ENCODE data around the gene MUC12.

The MUC12 gene

GRCh38 chr7:100946766-100947365, 22.5 kb upstream of the MUC12 start:
- Histone ChIP-seq H3K9ac (ENCODE audit: low read length) (no peak overlapping the region), H3K36me3 (ENCODE audit: control insufficient read depth, insufficient read depth, low read length) (no peaks in the 10 kb centered on the region), H3K4me3 (ENCODE audit: low read length) (no peak overlapping the region), H3K4me1 (ENCODE audit: control insufficient read depth, insufficient read depth, low read length) (no peaks in the 10 kb centered on the region), H3K27ac (ENCODE audit: low read depth, low read length) (no peak overlapping the region), H3K27me3 (ENCODE audit: control insufficient read depth, insufficient read depth, low read length) (peaks cover 8% of the 10 kb centered on the region)

GRCh38 chr7:100947792-100948191, 21.6 kb upstream of the MUC12 start:
- no peaks in the 10 kb centered on the region for H3K4me1 ChIP-seq (ENCODE audit: control insufficient read depth, insufficient read depth, low read length)
- no peak overlapping the region for H3K4me3 ChIP-seq (ENCODE audit: low read length)
- H3K36me3 ChIP-seq (ENCODE audit: control insufficient read depth, insufficient read depth, low read length): no peaks in the 10 kb centered on the region
- H3K27ac ChIP-seq (ENCODE audit: low read depth, low read length): no peak overlapping the region
- peaks cover 8% of the 10 kb centered on the region for H3K27me3 ChIP-seq (ENCODE audit: control insufficient read depth, insufficient read depth, low read length)
- no peak overlapping the region for H3K9ac ChIP-seq (ENCODE audit: low read length)

- H3K27ac ChIP-seq (ENCODE audit: low read depth, low read length): no peak within 1 kb of the TSS
- H3K4me3 ChIP-seq (ENCODE audit: low read length): no peak within 1 kb of the TSS
- no peaks in the 10 kb centered on the region for H3K4me1 ChIP-seq (ENCODE audit: control insufficient read depth, insufficient read depth, low read length)
- H3K27me3 ChIP-seq (ENCODE audit: control insufficient read depth, insufficient read depth, low read length): peaks cover 8% of the 10 kb centered on the region
- H3K9ac ChIP-seq (ENCODE audit: low read length): no peak within 1 kb of the TSS
- no peaks in the 10 kb centered on the region for H3K36me3 ChIP-seq (ENCODE audit: control insufficient read depth, insufficient read depth, low read length)
These were observed 20.0 kb upstream of the MUC12 start, which contains the start of gene MUC3A for GRCh38 chr7:100949227-100949932. Gene MUC3A, plus strand, starts transcription at chr7:100949534. Its CDS starts 91 bp downstream, at chr7:100949625.

- no peak overlapping the region for H3K9ac ChIP-seq (ENCODE audit: low read length)
- H3K36me3 ChIP-seq (ENCODE audit: control insufficient read depth, insufficient read depth, low read length): no peaks in the 10 kb centered on the region
- H3K27ac ChIP-seq (ENCODE audit: low read depth, low read length): no peak overlapping the region
- peaks cover 8% of the 10 kb centered on the region for H3K27me3 ChIP-seq (ENCODE audit: control insufficient read depth, insufficient read depth, low read length)
- no peak overlapping the region for H3K4me3 ChIP-seq (ENCODE audit: low read length)
- no peaks in the 10 kb centered on the region for H3K4me1 ChIP-seq (ENCODE audit: control insufficient read depth, insufficient read depth, low read length)
These were observed 19.4 kb upstream of the MUC12 start for GRCh38 chr7:100949933-100950443.

- H3K4me1 ChIP-seq (ENCODE audit: control insufficient read depth, insufficient read depth, low read length): no peaks in the 10 kb centered on the region
- no peaks in the 10 kb centered on the region for H3K36me3 ChIP-seq (ENCODE audit: control insufficient read depth, insufficient read depth, low read length)
- peaks cover 8% of the 10 kb centered on the region for H3K27me3 ChIP-seq (ENCODE audit: control insufficient read depth, insufficient read depth, low read length)
- no peak overlapping the region for H3K9ac ChIP-seq (ENCODE audit: low read length)
- H3K4me3 ChIP-seq (ENCODE audit: low read length): no peak overlapping the region
- H3K27ac ChIP-seq (ENCODE audit: low read depth, low read length): no peak overlapping the region
These were observed 18.2 kb upstream of the MUC12 start for GRCh38 chr7:100951172-100951571.

GRCh38 chr7:100951888-100952560, 17.3 kb upstream of the MUC12 start:
- no peaks in the 10 kb centered on the region for H3K36me3 ChIP-seq (ENCODE audit: control insufficient read depth, insufficient read depth, low read length)
- H3K9ac ChIP-seq (ENCODE audit: low read length): no peak overlapping the region
- no peak overlapping the region for H3K4me3 ChIP-seq (ENCODE audit: low read length)
- H3K27me3 ChIP-seq (ENCODE audit: control insufficient read depth, insufficient read depth, low read length): peaks cover 8% of the 10 kb centered on the region
- H3K27ac ChIP-seq (ENCODE audit: low read depth, low read length): no peak overlapping the region
- H3K4me1 ChIP-seq (ENCODE audit: control insufficient read depth, insufficient read depth, low read length): no peaks in the 10 kb centered on the region

- Histone ChIP-seq H3K27ac (ENCODE audit: low read depth, low read length) (no peak overlapping the region), H3K4me1 (ENCODE audit: control insufficient read depth, insufficient read depth, low read length) (no peaks in the 10 kb centered on the region), H3K36me3 (ENCODE audit: control insufficient read depth, insufficient read depth, low read length) (no peaks in the 10 kb centered on the region), H3K9ac (ENCODE audit: low read length) (no peak overlapping the region), H3K27me3 (ENCODE audit: control insufficient read depth, insufficient read depth, low read length) (peaks cover 8% of the 10 kb centered on the region), H3K4me3 (ENCODE audit: low read length) (no peak overlapping the region)
These were observed 16.7 kb upstream of the MUC12 start for GRCh38 chr7:100952641-100953040.

GRCh38 chr7:100957832-100958421, 11.4 kb upstream of the MUC12 start:
- H3K9ac ChIP-seq (ENCODE audit: low read length): no peak overlapping the region
- H3K27me3 ChIP-seq (ENCODE audit: control insufficient read depth, insufficient read depth, low read length): peaks cover 6% of the 10 kb centered on the region
- no peaks in the 10 kb centered on the region for H3K4me1 ChIP-seq (ENCODE audit: control insufficient read depth, insufficient read depth, low read length)
- H3K27ac ChIP-seq (ENCODE audit: low read depth, low read length): no peak overlapping the region
- no peak overlapping the region for H3K4me3 ChIP-seq (ENCODE audit: low read length)
- no peaks in the 10 kb centered on the region for H3K36me3 ChIP-seq (ENCODE audit: control insufficient read depth, insufficient read depth, low read length)

GRCh38 chr7:100959894-100960293, 9.5 kb upstream of the MUC12 start:
- Histone ChIP-seq H3K4me1 (ENCODE audit: control insufficient read depth, insufficient read depth, low read length) (no peaks in the 10 kb centered on the region), H3K9ac (ENCODE audit: low read length) (no peak overlapping the region), H3K36me3 (ENCODE audit: control insufficient read depth, insufficient read depth, low read length) (no peaks in the 10 kb centered on the region), H3K27ac (ENCODE audit: low read depth, low read length) (no peak overlapping the region), H3K4me3 (ENCODE audit: low read length) (no peak overlapping the region), H3K27me3 (ENCODE audit: control insufficient read depth, insufficient read depth, low read length) (peaks cover 15% of the 10 kb centered on the region)

- Histone ChIP-seq H3K27me3 (ENCODE audit: control insufficient read depth, insufficient read depth, low read length) (peaks cover 35% of the 10 kb centered on the region), H3K36me3 (ENCODE audit: control insufficient read depth, insufficient read depth, low read length) (no peaks in the 10 kb centered on the region)
These were observed 6.8 kb upstream of the MUC12 start for GRCh38 chr7:100962537-100962936.

GRCh38 chr7:100963386-100963785, 6.0 kb upstream of the MUC12 start:
- Histone ChIP-seq H3K4me1 (ENCODE audit: control insufficient read depth, insufficient read depth, low read length) (no peaks in the 10 kb centered on the region), H3K4me3 (ENCODE audit: low read length) (no peak overlapping the region), H3K9ac (ENCODE audit: low read length) (no peak overlapping the region), H3K27ac (ENCODE audit: low read depth, low read length) (no peak overlapping the region), H3K36me3 (ENCODE audit: control insufficient read depth, insufficient read depth, low read length) (no peaks in the 10 kb centered on the region), H3K27me3 (ENCODE audit: control insufficient read depth, insufficient read depth, low read length) (peaks cover 36% of the 10 kb centered on the region)

More at GRCh38 chr7:100962537-100962936, 6.8 kb upstream of the MUC12 start:
- Histone ChIP-seq H3K9ac (ENCODE audit: low read length) (no peak overlapping the region), H3K4me3 (ENCODE audit: low read length) (no peak overlapping the region), H3K27ac (ENCODE audit: low read depth, low read length) (no peak overlapping the region), H3K4me1 (ENCODE audit: control insufficient read depth, insufficient read depth, low read length) (no peaks in the 10 kb centered on the region)

GRCh38 chr7:100963874-100964273, 5.5 kb upstream of the MUC12 start:
- no peak overlapping the region for H3K27ac ChIP-seq (ENCODE audit: low read depth, low read length)
- peaks cover 36% of the 10 kb centered on the region for H3K27me3 ChIP-seq (ENCODE audit: control insufficient read depth, insufficient read depth, low read length)
- no peak overlapping the region for H3K9ac ChIP-seq (ENCODE audit: low read length)

More at GRCh38 chr7:100963874-100964273, 5.5 kb upstream of the MUC12 start:
- H3K4me3 ChIP-seq (ENCODE audit: low read length): no peak overlapping the region
- H3K36me3 ChIP-seq (ENCODE audit: control insufficient read depth, insufficient read depth, low read length): no peaks in the 10 kb centered on the region
- no peaks in the 10 kb centered on the region for H3K4me1 ChIP-seq (ENCODE audit: control insufficient read depth, insufficient read depth, low read length)
